T-helper 2 cell treated with Interferon-gamma antibody and Interleukin-4, amounts not matched to agents 100 ng/mL and 5 ng/mL, for 36 hours (primary cell): ENCODE measurements around the gene NR1H4. TPM values are rescaled to one million over a fixed set of nuclear protein-coding genes. Genes with fewer than 3 reads are reported as not detected.
"Not testable (repeated sequence)": the region's sequence is repeated elsewhere in the genome, so short reads cannot be mapped to it uniquely, and the experiment has no call there.

Source experiments
- intact Hi-C: fragments of 100-400 bp; cut with micrococcal nuclease; formaldehyde crosslinking; loops from one replicate; pipeline ENCODE4 v1.15.1; 2023
- total RNA-seq: library from RNA; stranded (reverse); gene quantifications from 2 replicates; pipeline ENCODE4 v1.2.3, GENCODE V29; 2022

The NR1H4 gene
- total RNA-seq = not detected in 2 replicates

GRCh38 chr12:100473716-100474150 is at the start of gene NR1H4:
Gene NR1H4, plus strand, starts transcription at chr12:100473866. Its CDS starts 19,458 bp downstream, at chr12:100493324.
- intact Hi-C loops = no loop called here

DNA sequence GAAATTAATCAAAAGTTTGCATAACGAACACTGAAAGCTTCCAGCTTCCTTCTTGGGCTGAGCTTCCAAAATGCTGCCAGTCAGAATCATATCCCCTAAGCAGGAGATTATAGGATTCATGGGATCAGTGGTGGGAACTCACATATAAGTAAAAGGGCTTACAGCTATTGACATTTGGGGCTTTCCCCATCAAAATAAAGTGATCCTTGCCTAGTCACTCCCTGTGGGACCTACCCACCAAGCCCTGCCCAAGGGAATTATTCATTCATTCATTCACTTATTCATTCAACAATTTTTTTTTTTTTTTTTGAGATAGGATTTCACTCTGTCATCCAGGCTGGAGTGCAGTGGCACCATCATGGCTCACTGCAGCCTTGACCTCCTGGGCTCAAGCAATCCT is 47.5 kb upstream of the NR1H4 start:
- intact Hi-C loops = no loop called here

DNA sequence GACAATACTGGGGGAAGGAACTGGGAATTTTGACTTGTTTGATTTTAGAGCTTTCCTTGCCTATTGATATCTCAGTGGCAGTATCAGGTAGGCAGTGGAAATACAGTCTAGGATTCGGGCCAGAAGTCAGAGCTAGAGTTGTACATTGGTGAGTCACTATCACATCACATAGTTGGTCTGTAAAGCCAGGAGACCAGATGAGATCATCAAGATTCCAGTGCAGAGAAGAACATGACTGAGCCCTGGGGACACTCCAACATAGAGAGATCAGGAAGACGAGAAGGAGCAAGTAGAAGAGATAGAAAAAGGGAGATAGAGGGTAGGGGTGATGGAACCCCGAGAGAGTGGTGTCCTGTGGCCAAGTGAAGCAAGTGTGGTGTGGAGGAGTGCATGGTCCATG is 46.6 kb upstream of the NR1H4 start:
- intact Hi-C loops = no loop called here

DNA sequence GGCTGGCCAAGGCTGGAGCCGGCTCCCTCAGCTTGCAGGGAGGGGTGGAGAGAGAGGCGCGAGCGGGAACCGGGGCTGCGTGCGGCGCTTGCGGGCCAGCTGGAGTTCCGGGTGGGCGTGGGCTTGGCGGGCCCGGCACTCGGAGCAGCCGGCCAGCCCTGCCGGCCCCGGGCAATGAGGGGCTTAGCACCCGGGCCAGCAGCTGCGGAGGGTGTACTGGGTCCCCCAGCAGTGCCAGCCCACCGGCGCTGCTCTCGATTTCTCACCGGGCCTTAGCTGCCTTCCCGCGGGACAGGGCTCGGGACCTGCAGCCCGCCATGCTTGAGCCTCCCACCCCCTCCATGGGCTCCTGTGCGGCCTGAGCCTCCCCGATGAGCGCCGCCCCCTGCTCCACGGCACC is 43.4 kb upstream of the NR1H4 start:
- intact Hi-C loops = not testable (repeated sequence)

GRCh38 chr12:100433701-100434100 is 40.0 kb upstream of the NR1H4 start:
- intact Hi-C loops = no loop called here

DNA sequence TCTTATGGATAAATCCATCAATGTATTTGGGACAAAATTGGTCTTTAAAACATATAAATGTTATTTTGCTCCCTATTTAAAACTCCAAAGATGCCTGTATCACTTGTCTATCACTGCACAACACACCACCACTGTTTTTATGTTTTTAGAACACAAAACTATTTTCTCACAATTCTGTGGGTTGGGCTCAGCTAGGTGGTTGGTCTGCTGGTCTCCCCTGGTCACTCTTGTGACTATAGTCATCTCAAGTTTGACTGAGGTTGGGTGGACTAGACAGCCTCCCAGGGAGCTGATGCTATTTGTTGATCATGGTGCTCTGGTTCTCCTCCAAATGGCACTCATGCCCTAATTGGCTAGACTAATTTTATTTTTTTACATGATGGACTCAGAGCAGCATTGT is 39.5 kb upstream of the NR1H4 start:
- intact Hi-C loops = no loop called here

GRCh38 chr12:100435957-100436356 is 37.7 kb upstream of the NR1H4 start:
- intact Hi-C loops = no loop called here

- intact Hi-C loops = no loop called here
Observed at GRCh38 chr12:100437038-100437841, 36.4 kb upstream of the NR1H4 start.

DNA sequence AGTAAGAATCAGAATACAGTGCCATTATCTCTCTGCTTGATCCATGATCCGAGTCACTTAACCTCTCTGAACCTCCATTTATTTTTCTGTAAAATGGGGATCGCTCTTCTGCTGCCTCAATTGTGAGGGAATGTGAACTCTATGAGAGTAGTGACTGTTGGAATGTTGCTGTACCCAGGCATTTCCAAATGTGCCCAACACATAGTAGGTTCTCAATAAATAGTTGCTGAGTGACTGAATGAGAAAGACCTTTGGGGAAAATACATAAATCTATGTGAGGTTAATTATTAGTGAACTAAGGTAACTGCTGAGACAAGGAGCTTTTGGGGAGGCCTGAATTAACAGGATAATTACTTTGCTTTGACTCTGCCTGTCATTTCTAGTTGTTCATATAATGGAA is 33.9 kb upstream of the NR1H4 start:
- intact Hi-C loops = no loop called here

- intact Hi-C loops = no loop called here
Observed at GRCh38 chr12:100442403-100442802, 31.3 kb upstream of the NR1H4 start.

DNA sequence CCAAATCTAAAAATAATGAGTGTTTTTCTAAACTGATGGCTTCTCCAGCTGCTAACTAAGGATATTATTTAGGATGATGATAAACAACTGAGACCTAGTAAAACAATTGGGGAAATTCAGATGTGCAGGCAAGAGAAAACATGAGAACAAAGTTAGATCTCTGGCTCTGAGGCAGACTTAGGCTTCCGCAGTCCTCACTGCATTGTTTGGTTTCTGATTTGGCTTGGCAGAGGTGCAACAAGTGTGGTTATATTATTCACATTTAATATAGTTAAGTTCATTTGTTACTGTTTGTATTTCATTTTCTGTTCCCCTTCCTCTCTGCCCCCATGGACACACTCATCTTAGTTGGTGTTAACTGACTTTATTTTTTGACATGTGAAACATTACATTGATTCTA is 30.2 kb upstream of the NR1H4 start:
- intact Hi-C loops = no loop called here

GRCh38 chr12:100445081-100445481 is 28.6 kb upstream of the NR1H4 start:
- intact Hi-C loops = no loop called here

GRCh38 chr12:100447381-100447780 is 26.3 kb upstream of the NR1H4 start:
- intact Hi-C loops = no loop called here

- intact Hi-C loops = no loop called here
Observed at GRCh38 chr12:100448656-100449055, 25.0 kb upstream of the NR1H4 start.

- intact Hi-C loops = no loop called here
Observed at GRCh38 chr12:100450735-100451134, 22.9 kb upstream of the NR1H4 start.

DNA sequence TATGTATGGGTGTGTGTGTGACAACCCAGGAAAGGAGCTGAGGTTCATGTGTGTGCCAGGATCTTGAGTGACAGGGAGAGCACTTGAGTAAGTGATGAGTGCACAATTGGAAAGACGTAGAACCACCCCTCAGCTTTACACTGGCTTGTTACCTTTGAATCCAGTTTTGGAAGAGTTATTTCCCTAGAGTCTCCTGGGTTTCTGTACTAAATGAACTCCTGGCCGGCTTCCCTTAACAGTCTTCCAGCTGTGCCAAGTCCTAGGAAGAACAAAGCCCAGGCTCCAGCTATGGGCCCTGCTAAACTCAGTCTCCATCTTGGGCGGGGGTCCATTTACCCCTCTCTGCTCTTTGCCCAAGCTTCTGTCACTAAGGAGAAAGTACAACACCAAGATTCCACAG is 19.7 kb upstream of the NR1H4 start:
- intact Hi-C loops = no loop called here

GRCh38 chr12:100455896-100456295 is 17.8 kb upstream of the NR1H4 start:
- intact Hi-C loops = no loop called here

- intact Hi-C loops = no loop called here
Observed at GRCh38 chr12:100458191-100458590, 15.5 kb upstream of the NR1H4 start.

DNA sequence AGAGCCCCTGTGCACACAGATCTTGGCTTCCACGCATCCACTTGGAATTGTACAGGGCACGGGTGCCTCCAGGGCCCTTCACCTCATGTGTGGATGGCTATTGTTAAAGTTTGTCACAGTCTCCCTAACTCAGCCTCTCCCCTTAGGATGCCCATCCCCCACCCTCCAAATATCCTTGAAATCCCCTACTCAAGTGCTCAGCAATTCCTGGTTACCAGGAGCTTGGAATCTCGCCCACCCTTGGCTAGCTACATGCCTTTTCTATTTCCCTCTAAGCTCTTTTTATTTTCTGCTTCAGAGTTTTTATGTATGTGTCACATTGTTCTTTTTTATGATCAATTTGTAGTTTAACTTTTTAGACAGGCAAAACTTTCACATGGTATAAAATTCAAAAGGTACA is 13.0 kb upstream of the NR1H4 start:
- intact Hi-C loops = no loop called here

DNA sequence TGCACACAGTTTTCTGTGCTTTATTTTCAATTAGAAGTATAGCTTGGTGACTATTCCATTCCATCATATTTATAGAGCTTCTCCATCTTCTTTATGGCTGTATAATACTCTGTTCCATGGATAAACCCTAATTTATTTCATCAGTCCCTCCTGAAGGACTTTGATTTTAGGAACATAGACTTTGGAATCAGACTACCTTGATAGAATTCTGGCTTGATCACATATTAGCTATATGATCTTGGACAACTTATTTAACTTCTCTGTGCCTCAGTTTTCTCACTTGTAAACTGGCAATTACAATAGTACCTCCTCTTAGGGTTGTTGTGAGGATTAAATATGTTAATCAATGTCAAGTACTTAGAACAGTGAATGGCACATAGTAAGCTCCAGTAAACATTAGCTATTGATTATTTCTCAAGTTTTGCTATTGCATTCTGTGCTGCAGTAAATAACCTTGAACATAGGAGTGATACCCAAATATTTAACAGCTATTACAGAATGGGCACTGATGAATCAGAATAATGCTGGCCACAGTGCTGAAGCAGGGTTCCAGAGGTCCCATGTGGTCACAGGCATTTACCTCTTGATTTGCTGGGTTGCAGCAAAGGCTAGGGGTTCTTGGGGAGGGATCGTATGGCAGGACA is 12.2 kb upstream of the NR1H4 start:
- intact Hi-C loops = no loop called here

DNA sequence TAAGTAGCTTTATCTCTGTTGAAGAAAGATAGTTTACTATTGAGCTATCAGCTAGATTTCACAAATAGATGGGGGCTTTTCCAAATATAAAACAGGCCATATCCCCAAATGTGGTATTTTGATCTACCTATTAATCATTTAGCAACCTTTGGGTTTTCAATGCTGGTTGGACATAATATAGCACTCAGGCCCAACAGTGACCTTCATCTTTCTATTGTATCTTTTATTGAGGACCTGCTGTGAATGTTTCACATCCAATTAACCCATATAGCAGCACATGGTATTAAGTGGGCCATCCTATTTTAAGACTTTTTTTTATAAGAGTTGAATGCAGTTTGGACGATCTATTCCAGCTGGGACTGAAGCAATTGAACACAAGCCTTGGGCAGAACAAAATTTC is 10.0 kb upstream of the NR1H4 start:
- intact Hi-C loops = no loop called here

GRCh38 chr12:100464529-100464928 is 9.1 kb upstream of the NR1H4 start:
- intact Hi-C loops = no loop called here

- intact Hi-C loops = no loop called here
Observed at GRCh38 chr12:100468126-100468525, 5.5 kb upstream of the NR1H4 start.
